Spinal cord (tissue), 4 donors: ENCODE data around the gene WAS. TPM values are rescaled to one million over a fixed set of nuclear protein-coding genes. Genes with fewer than 3 reads are reported as not detected.

ENCODE experiments used
- polyA plus RNA-seq, 2 donors: library from polyadenylated mRNA; unstranded; fragments of 120-200 nt; gene quantifications; one replicate each; pipeline ENCODE4 v1.2.1, GENCODE V29; 2013; ENCODE audit not compliant: insufficient read length in 2 of 2
- small RNA-seq: library from RNA; depleted of rRNA; stranded (forward); fragments of <200 nt; gene quantifications from one replicate; pipeline ENCODE3, GENCODE V24; 2014; ENCODE audit warnings: low replicate concordance
- total RNA-seq, 2 donors: library from RNA; depleted of rRNA in 1 of 2; stranded (reverse); fragments of 120-200 nt in 1 of 2; fragments of >200 nt in 1 of 2; gene quantifications; one replicate each; pipeline versions ENCODE4 v1.2.3 to v1.2.4, GENCODE V29; 2013 to 2014

Gene WAS
- total and polyA plus RNA-seq, 4 donors, result 3.1 to 7.1 (median 5.3) TPM

Small RNA genes within 50 kb of the gene (small RNA-seq; reads per million reads assigned to genes)
- gene RNU6-1056P, result not detected

Other genes starting within 250 kb of the WAS start
- 10 to 100 TPM; 16.4 to 42.5 TPM for gene SLC38A5, start 213.5 kb upstream of the WAS start, total RNA-seq
- gene SLC38A5, start 213.5 kb upstream of the WAS start, polyA plus RNA-seq, result 10 to 100 TPM; 65.0 to 65.9 TPM
- gene FTSJ1, start 207.6 kb upstream of the WAS start, total RNA-seq, result 10 to 100 TPM; 25.7 to 47.9 TPM
- gene FTSJ1, start 207.6 kb upstream of the WAS start, polyA plus RNA-seq, result 10 to 100 TPM; 47.2 to 63.1 TPM
- gene PORCN, start 174.8 kb upstream of the WAS start, total RNA-seq, result 10 to 100 TPM; 11.2 to 12.6 TPM
- gene PORCN, start 174.8 kb upstream of the WAS start, polyA plus RNA-seq, result 10 to 100 TPM; 25.7 to 26.7 TPM
- gene EBP, start 162.0 kb upstream of the WAS start, total RNA-seq, result 10 to 100 TPM; 32.5 to 59.1 TPM
- gene EBP, start 162.0 kb upstream of the WAS start, polyA plus RNA-seq, result 10 to 100 TPM; 61.6 to 62.9 TPM
- 1 to 10 TPM; 6.8 to 8.3 TPM for gene TBC1D25, start 144.1 kb upstream of the WAS start, total RNA-seq
- gene TBC1D25, start 144.1 kb upstream of the WAS start, polyA plus RNA-seq, result 10 to 100 TPM; 20.3 to 23.3 TPM
- gene RBM3, start 109.3 kb upstream of the WAS start, total RNA-seq, result 100 to 1,000 TPM; 116 to 158 TPM
- 100 to 1,000 TPM; 216 to 254 TPM for gene RBM3, start 109.3 kb upstream of the WAS start, polyA plus RNA-seq
- gene WDR13, start 86.3 kb upstream of the WAS start, total RNA-seq, result 100 to 1,000 TPM in 1 of 2 donors, 10 to 100 TPM in 1; 48.0 to 126 TPM
- gene WDR13, start 86.3 kb upstream of the WAS start, polyA plus RNA-seq, result 100 to 1,000 TPM; 136 to 137 TPM
- 1 to 10 TPM; 3.0 to 4.8 TPM for gene SUV39H1, start 12.9 kb downstream of the WAS start, total RNA-seq
- gene SUV39H1, start 12.9 kb downstream of the WAS start, polyA plus RNA-seq, result 1 to 10 TPM; 6.9 to 8.2 TPM
- not detected for gene GLOD5, start 77.9 kb downstream of the WAS start, total RNA-seq
- gene GLOD5, start 77.9 kb downstream of the WAS start, polyA plus RNA-seq, result not detected
- gene GATA1, start 102.8 kb downstream of the WAS start, total RNA-seq, result under 1 TPM; 0.39 to 0.59 TPM
- under 1 TPM; 0.22 to 0.45 TPM for gene GATA1, start 102.8 kb downstream of the WAS start, polyA plus RNA-seq
- 100 to 1,000 TPM in 1 of 2 donors, 10 to 100 TPM in 1; 63.9 to 139 TPM for gene HDAC6, start 118.3 kb downstream of the WAS start, total RNA-seq
- gene HDAC6, start 118.3 kb downstream of the WAS start, polyA plus RNA-seq, result 100 to 1,000 TPM; 150 to 194 TPM
- under 1 TPM in 1 of 2 donors, not detected in 1; 0.22 TPM for gene ERAS, start 142.7 kb downstream of the WAS start, total RNA-seq
- under 1 TPM; 0.73 to 0.78 TPM for gene ERAS, start 142.7 kb downstream of the WAS start, polyA plus RNA-seq
- 10 to 100 TPM; 61.4 to 91.4 TPM for gene PCSK1N, start 151.8 kb downstream of the WAS start, total RNA-seq
- 100 to 1,000 TPM; 481 to 566 TPM for gene PCSK1N, start 151.8 kb downstream of the WAS start, polyA plus RNA-seq
- gene TIMM17B, start 214.0 kb downstream of the WAS start, total RNA-seq, result 10 to 100 TPM; 18.0 to 42.4 TPM
- gene TIMM17B, start 214.0 kb downstream of the WAS start, polyA plus RNA-seq, result 10 to 100 TPM; 49.4 to 53.8 TPM
- 10 to 100 TPM; 28.9 to 67.9 TPM for gene PQBP1, start 214.1 kb downstream of the WAS start, total RNA-seq
- 10 to 100 TPM; 89.8 to 91.9 TPM for gene PQBP1, start 214.1 kb downstream of the WAS start, polyA plus RNA-seq
- 10 to 100 TPM; 10.4 to 14.2 TPM for gene SLC35A2, start 227.8 kb downstream of the WAS start, total RNA-seq
- 10 to 100 TPM; 26.8 to 27.9 TPM for gene SLC35A2, start 227.8 kb downstream of the WAS start, polyA plus RNA-seq
- gene PIM2, start 235.2 kb downstream of the WAS start, total RNA-seq, result 10 to 100 TPM; 10.3 to 10.5 TPM
- gene PIM2, start 235.2 kb downstream of the WAS start, polyA plus RNA-seq, result 10 to 100 TPM; 11.9 to 13.1 TPM